ENCODE results near the gene PADI3. TPM values are rescaled to one million over a fixed set of nuclear protein-coding genes. Genes with fewer than 3 reads are reported as not detected.

Gene PADI3, protein sequence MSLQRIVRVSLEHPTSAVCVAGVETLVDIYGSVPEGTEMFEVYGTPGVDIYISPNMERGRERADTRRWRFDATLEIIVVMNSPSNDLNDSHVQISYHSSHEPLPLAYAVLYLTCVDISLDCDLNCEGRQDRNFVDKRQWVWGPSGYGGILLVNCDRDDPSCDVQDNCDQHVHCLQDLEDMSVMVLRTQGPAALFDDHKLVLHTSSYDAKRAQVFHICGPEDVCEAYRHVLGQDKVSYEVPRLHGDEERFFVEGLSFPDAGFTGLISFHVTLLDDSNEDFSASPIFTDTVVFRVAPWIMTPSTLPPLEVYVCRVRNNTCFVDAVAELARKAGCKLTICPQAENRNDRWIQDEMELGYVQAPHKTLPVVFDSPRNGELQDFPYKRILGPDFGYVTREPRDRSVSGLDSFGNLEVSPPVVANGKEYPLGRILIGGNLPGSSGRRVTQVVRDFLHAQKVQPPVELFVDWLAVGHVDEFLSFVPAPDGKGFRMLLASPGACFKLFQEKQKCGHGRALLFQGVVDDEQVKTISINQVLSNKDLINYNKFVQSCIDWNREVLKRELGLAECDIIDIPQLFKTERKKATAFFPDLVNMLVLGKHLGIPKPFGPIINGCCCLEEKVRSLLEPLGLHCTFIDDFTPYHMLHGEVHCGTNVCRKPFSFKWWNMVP
- under 1 TPM in 2 of 3 donors, not detected in 1; 0.06 to 0.25 TPM for polyA plus RNA-seq (ENCODE audit: insufficient read length in 3 of 3)

DNA sequence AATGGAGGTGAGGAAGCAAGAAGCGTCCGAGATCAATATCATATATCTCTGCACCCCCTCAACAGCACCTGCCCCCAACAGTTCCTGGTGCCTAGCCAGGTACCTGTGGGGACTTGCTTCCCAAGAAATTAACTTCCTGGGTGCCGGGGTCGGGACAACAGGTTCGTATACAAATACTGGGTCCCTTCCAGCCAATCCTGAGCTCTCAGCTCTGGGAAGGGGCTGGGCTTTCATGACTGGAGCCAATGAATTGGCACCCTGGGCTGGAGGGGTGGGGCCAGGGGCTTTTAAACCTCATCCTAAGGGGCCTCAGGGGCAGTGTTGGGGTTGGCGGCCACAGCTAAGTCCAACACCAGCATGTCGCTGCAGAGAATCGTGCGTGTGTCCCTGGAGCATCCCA is at the start of gene PADI3:
Gene PADI3, plus strand, starts transcription at position 318 of the 400 bp plus-strand sequence. Its CDS starts 40 bp downstream, at position 358.
- DNase-seq (ENCODE audit: low read depth in 3 of 3, low spot score in 2 of 3), result no peak

- no peak for DNase-seq (ENCODE audit: low read depth in 3 of 3, low spot score in 2 of 3)
Measured at GRCh38 chr1:17199267-17200044, 49.4 kb upstream of the PADI3 start.

DNA sequence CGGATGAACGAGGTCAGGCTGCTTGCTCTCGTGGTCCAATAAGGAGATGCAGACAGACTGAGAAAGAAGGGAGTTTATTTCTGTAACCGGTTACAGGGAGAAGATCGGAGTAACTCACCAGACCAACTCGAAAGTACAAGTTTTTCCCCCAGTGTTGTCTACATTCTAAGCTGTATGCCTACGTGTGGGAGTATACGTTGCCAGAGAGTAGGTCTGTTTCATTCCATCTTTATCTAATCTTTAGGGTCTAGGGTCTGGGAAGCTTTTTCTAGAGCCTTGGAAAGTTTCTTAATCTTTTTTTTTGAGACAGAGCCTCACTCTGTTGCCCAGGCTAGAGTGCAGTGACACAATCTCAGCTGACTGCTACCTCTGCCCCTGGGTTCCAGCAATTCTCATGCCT is 48.7 kb upstream of the PADI3 start:
- no peak for DNase-seq (ENCODE audit: low read depth in 3 of 3, low spot score in 2 of 3)

GRCh38 chr1:17200756-17201155 is 48.1 kb upstream of the PADI3 start:
- no peak for DNase-seq (ENCODE audit: low read depth in 3 of 3, low spot score in 2 of 3)

- DNase-seq (ENCODE audit: low read depth in 3 of 3, low spot score in 2 of 3), result no peak
Measured at GRCh38 chr1:17201201-17202021, 47.5 kb upstream of the PADI3 start.

GRCh38 chr1:17204546-17205440 is 44.1 kb upstream of the PADI3 start, which contains the start of gene PADI1:
Gene PADI1 (plus strand): TSS chr1:17205128. CDS start chr1:17205218, 90 bp downstream.
- DNase-seq (ENCODE audit: low read depth in 3 of 3, low spot score in 2 of 3), result no peak

- DNase-seq (ENCODE audit: low read depth in 3 of 3, low spot score in 2 of 3), result no peak
Measured at GRCh38 chr1:17205652-17206051, 43.2 kb upstream of the PADI3 start.

- DNase-seq (ENCODE audit: low read depth in 3 of 3, low spot score in 2 of 3), result no peak
Measured at GRCh38 chr1:17206196-17206595, 42.7 kb upstream of the PADI3 start.

DNA sequence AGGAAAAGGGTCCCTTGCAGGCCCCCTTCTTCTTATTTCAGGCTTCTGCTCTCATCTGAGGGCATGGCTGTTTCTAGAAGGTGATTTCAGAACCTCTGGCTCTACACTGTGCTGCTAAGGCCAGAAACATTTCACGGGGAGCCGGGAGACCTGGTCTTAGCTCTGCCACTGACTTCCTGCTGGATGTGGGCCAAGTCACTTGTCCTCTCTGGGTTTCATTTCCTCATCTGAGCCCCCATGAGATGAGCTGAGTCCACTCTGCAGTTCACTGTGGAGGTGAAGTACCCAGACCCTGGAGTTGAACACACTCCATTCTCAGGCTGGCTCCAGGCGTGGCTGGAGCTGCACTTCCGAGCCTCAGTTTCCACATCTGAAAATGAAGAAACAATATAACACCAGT is 41.9 kb upstream of the PADI3 start:
- no peak for DNase-seq (ENCODE audit: low read depth in 3 of 3, low spot score in 2 of 3)

DNA sequence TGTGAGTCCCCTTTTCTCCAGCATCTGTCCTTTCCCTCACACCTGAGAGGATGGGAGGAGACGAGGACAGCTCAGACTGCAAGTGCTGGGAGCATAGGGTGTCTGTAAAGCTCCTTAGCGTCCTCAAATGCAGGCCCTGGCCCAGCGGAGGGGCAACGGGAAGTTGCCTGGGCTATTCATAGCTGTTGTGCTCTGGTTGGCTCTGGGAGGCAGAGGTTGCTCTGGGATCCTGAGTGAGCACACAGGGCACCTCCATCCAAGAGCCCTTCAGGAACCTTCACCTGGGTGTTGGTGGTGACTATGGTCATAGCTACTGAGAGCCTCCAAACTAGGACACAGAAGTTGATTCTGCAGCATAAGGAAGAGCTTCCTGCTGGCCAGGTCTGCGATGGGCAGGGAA is 41.4 kb upstream of the PADI3 start:
- no peak for DNase-seq (ENCODE audit: low read depth in 3 of 3, low spot score in 2 of 3)

DNA sequence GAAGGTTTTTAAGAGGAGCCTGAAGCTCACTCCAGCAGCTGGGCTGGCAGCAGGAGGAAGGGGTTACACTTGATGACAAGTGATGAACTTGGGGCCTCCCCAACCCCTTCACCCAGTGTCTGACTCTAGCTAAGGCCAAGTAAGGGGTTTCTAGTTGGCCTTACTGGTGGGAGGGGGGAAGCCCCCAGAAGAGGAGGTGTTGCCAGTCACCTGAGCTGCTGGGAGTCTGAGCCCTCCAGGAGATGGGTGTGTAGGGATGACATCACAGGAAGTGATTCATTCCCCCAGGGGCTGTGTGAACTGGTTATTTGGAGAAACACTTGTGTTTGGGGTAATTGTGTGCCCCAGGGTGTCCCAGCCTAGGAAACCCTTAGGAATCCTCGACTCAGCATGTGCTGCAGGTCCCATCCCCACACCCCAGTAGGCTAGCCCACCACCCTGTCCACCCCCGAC is 40.9 kb upstream of the PADI3 start:
- no peak for DNase-seq (ENCODE audit: low read depth in 3 of 3, low spot score in 2 of 3)

DNA sequence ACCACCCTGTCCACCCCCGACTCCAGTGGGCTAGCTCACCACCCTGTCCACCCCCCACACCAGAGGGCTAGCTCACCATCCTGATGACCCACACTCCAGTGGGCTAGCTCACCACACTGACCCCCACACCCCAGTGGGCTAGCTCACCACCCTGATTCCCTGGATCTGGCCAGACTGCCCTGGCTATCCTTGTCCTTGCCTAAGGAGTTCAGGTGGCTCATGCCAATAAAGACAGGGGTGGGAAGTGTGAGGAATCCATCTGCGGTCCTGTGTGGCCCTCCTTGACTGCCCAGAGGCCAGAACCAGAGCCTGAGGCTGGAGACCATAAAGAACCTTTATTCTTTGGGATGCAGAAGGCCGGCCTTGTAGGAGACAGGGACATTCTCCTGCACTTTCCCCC is 40.4 kb upstream of the PADI3 start:
- no peak for DNase-seq (ENCODE audit: low read depth in 3 of 3, low spot score in 2 of 3)

- no peak for DNase-seq (ENCODE audit: low read depth in 3 of 3, low spot score in 2 of 3)
Measured at GRCh38 chr1:17209430-17209829, 39.5 kb upstream of the PADI3 start.

GRCh38 chr1:17210176-17210575 is 38.7 kb upstream of the PADI3 start:
- DNase-seq (ENCODE audit: low read depth in 3 of 3, low spot score in 2 of 3), result no peak

DNA sequence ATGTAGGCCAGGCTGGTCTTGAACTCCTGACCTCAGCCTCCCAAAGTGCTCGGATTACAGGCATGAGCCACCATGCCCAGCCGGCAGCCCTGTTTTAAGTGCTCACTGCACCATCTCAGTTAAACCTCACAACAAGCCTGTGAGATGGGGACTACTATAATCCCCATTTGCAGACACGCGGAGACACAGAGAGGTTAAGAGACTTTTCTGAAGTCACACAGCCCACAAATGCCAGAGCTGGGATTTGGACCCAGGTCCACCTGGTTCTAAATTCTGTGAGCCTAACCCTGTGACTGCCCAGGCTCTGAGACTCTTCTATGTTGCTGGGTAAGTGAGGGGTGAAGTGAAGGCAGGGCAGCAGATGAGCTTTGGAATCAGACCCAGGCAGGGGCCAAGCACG is 37.5 kb upstream of the PADI3 start:
- no peak for DNase-seq (ENCODE audit: low read depth in 3 of 3, low spot score in 2 of 3)

GRCh38 chr1:17212009-17212408 is 36.9 kb upstream of the PADI3 start:
- no peak for DNase-seq (ENCODE audit: low read depth in 3 of 3, low spot score in 2 of 3)

GRCh38 chr1:17212487-17213121 is 36.3 kb upstream of the PADI3 start:
- peak in 2 of 3 donors; percentile 56 to 63 for DNase-seq (ENCODE audit: low read depth in 3 of 3, low spot score in 2 of 3)

DNA sequence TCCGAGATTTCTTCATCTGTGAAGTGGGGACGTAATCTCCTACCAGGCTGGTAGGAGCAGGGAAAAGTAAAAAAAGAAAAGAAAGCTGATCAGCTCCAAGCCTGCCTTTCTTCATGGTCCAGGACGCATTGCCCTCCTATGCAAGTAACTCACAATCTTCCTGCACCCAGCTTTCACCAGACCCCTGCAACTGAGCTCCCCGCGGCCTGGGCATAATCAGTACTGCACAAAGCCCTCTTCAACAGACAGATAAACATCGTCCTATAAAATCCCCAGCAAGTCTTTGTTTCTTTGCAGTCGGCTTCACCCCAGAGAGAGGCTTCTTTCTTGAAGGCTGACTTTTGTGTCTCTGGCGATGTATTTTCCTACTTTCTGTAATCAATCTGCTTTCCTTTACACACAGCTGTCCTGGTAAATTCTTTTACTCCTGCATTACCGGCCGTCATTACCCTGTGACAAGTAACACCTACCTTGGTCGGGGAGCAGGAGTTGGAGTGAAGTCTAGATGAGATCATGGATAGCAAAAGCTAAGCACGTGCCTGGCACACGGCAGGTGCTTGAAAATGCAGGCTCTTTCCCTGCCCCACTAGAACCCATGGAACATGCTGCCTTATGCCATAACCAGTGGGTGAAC is 35.6 kb upstream of the PADI3 start:
- no peak for DNase-seq (ENCODE audit: low read depth in 3 of 3, low spot score in 2 of 3)

Measured in right renal cortex interstitium (tissue), 3 donors.